ENCODE data around the gene SEPSECS. TPM values are rescaled to one million over a fixed set of nuclear protein-coding genes. Genes with fewer than 3 reads are reported as not detected.

The SEPSECS gene
- total RNA-seq, 1 donor from 2014 or later, result 11.3 TPM

GRCh38 chr4:25184056-25184455, 23.8 kb upstream of the SEPSECS start:
- ATAC-seq (no peak), DNase-seq (no peak)
- H3K27ac ChIP-seq, result no peak overlapping the region
- no peaks in the 10 kb centered on the region for H3K4me1 ChIP-seq
- no peak overlapping the region for H3K4me3 ChIP-seq
- TF ChIP-seq CTCF (IDR thresholded peaks at IDR 0.05), result no peak
- no peaks in the 10 kb centered on the region for H3K36me3 ChIP-seq
- H3K27me3 ChIP-seq (ENCODE audit: low read depth), result no peaks in the 10 kb centered on the region
- intact Hi-C loops (cut with DNase I), result no loop called here
- no peaks in the 10 kb centered on the region for H3K9me3 ChIP-seq

- no peak for ATAC-seq
- intact Hi-C loops (cut with DNase I), result no loop called here
- H3K27ac ChIP-seq, result no peak overlapping the region
- no peaks in the 10 kb centered on the region for H3K27me3 ChIP-seq (ENCODE audit: low read depth)
- no peaks in the 10 kb centered on the region for H3K4me1 ChIP-seq
- no peaks in the 10 kb centered on the region for H3K9me3 ChIP-seq
- H3K36me3 ChIP-seq, result no peaks in the 10 kb centered on the region
- DNase-seq, result no peak
- H3K4me3 ChIP-seq, result no peak overlapping the region
- TF ChIP-seq CTCF (IDR thresholded peaks at IDR 0.05), result no peak
These were observed 22.7 kb upstream of the SEPSECS start for GRCh38 chr4:25182937-25183336.

GRCh38 chr4:25180524-25181131, 20.4 kb upstream of the SEPSECS start:
- DNase-seq, result no peak
- no peaks in the 10 kb centered on the region for H3K27me3 ChIP-seq (ENCODE audit: low read depth)
- no peaks in the 10 kb centered on the region for H3K9me3 ChIP-seq
- no peak overlapping the region for H3K27ac ChIP-seq
- H3K4me1 ChIP-seq, result no peaks in the 10 kb centered on the region
- no peak overlapping the region for H3K4me3 ChIP-seq
- no peaks in the 10 kb centered on the region for H3K36me3 ChIP-seq
- intact Hi-C loops (cut with DNase I), result no loop called here
- peak; percentile 66 for TF ChIP-seq CTCF (IDR thresholded peaks at IDR 0.05)
- peak; percentile 76 to 79 for ATAC-seq

GRCh38 chr4:25178838-25179261, 18.6 kb upstream of the SEPSECS start:
- H3K9me3 ChIP-seq, result no peaks in the 10 kb centered on the region
- no peak overlapping the region for H3K27ac ChIP-seq
- ATAC-seq (no peak), DNase-seq (no peak)
- intact Hi-C loops (cut with DNase I), result no loop called here
- peaks cover 6% of the 10 kb centered on the region for H3K4me1 ChIP-seq
- H3K4me3 ChIP-seq, result no peak overlapping the region
- no peak for TF ChIP-seq CTCF (IDR thresholded peaks at IDR 0.05)
- no peaks in the 10 kb centered on the region for H3K27me3 ChIP-seq (ENCODE audit: low read depth)
- no peaks in the 10 kb centered on the region for H3K36me3 ChIP-seq

GRCh38 chr4:25177147-25177546, 16.9 kb upstream of the SEPSECS start:
- intact Hi-C loops (cut with DNase I), result no loop called here
- TF ChIP-seq CTCF (IDR thresholded peaks at IDR 0.05), result no peak
- Histone ChIP-seq H3K4me3 (no peak overlapping the region), H3K36me3 (no peaks in the 10 kb centered on the region), H3K27ac (no peak overlapping the region), H3K9me3 (no peaks in the 10 kb centered on the region), H3K4me1 (peaks cover 22% of the 10 kb centered on the region), H3K27me3 (ENCODE audit: low read depth) (no peaks in the 10 kb centered on the region)
- ATAC-seq, result no peak
- no peak for DNase-seq

All from lower lobe of right lung (tissue), 2 donors.